ENCODE data around the gene FOXM1.

DNA sequence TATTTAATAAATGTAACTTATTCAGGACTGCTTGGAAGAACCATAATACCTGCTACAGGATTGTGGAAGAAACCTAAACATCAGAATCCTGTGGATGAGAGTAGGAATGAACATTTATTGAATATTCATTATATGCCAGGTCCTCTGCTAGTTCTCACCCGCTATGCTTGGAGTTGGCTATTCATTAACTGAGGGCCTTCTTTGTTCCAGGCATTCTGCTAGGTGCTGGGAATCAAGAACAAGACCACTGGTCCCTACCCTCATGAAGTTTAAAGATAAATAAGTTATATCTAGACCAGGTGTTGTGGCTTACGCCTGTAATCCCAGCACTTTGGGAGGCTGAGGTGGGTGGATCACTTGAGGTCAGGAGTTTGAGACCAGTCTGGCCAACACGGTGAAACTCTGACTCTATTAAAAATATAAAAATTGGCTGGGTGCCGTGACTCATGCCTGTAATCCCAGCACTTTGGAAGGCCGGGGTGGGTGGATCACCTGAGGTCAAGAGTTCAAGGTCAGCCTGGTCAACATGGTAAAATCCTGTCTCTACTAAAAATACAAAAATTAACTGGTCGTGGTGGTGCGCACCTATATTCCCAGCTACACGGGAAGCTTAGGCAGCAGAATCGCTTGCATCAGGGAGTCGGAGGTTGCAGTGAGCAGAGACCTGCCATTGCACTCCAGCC is 9.9 kb upstream of the FOXM1 start:
- TF ChIP-seq POLR2A (IDR thresholded peaks at IDR 0.05), result no peak
- TF ChIP-seq, protein P1, sequence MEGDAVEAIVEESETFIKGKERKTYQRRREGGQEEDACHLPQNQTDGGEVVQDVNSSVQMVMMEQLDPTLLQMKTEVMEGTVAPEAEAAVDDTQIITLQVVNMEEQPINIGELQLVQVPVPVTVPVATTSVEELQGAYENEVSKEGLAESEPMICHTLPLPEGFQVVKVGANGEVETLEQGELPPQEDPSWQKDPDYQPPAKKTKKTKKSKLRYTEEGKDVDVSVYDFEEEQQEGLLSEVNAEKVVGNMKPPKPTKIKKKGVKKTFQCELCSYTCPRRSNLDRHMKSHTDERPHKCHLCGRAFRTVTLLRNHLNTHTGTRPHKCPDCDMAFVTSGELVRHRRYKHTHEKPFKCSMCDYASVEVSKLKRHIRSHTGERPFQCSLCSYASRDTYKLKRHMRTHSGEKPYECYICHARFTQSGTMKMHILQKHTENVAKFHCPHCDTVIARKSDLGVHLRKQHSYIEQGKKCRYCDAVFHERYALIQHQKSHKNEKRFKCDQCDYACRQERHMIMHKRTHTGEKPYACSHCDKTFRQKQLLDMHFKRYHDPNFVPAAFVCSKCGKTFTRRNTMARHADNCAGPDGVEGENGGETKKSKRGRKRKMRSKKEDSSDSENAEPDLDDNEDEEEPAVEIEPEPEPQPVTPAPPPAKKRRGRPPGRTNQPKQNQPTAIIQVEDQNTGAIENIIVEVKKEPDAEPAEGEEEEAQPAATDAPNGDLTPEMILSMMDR (IDR thresholded peaks at IDR 0.05), result no peak

Measured in testis (tissue), 2 donors.